NT2/D1 (cell line): Measurements from ENCODE around the gene TNFAIP6.

Experiments
- YY1 ChIP-seq: IDR thresholded peaks from 2 replicates; pipeline ENCODE4 v1.6.1; 2011; ENCODE audit not compliant: insufficient read length, insufficient read depth
- ZNF274 ChIP-seq: IDR thresholded peaks from 2 replicates; pipeline ENCODE4 v1.6.1; 2011; ENCODE audit warnings: mild to moderate bottlenecking, low read depth, low read length

DNA sequence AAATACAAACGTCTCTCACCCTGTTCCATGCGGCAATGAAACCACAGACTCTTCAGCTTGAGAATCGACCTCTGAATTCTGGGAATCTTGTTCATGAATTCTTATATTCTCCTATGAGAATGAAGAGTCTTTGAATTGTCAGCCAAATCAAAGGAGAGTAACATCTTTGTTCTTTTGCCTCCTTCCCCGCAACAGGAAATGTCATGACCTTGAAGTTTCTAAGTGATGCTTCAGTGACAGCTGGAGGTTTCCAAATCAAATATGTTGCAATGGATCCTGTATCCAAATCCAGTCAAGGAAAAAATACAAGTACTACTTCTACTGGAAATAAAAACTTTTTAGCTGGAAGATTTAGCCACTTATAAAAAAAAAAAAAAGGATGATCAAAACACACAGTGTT is 21.8 kb downstream of the TNFAIP6 start:
- no peak for TF ChIP-seq YY1
- TF ChIP-seq ZNF274: no peak
